ENCODE results near the gene NOG. TPM values are rescaled to one million over a fixed set of nuclear protein-coding genes. Genes with fewer than 3 reads are reported as not detected.

NOG gene
- total RNA-seq, 4 donors from 2014 or later: 2.7 to 8.4 (median 3.2) TPM; not detected in 1

GRCh38 chr17:56637254-56637653, 43.8 kb downstream of the NOG start:
- Histone ChIP-seq H3K4me1 (no peaks in the 10 kb centered on the region), H3K9me3 (no peaks in the 10 kb centered on the region), H3K27me3 (peaks cover 45% of the 10 kb centered on the region), H3K36me3 (no peaks in the 10 kb centered on the region), H3K27ac (no peak overlapping the region), H3K4me3 (no peak overlapping the region)
- TF ChIP-seq CTCF (IDR thresholded peaks at IDR 0.05): no peak
- TF ChIP-seq POLR2A (IDR thresholded peaks at IDR 0.05): no peak
- no peak for TF ChIP-seq EP300 (IDR thresholded peaks at IDR 0.05)
- TF ChIP-seq POLR2AphosphoS5 (IDR thresholded peaks at IDR 0.05): no peak
- 78 to 92% methylated on average over 7 to 8 of the region's 8 CpGs for WGBS, 2 donors (ENCODE audit: low coverage in 1 of 2)
- ATAC-seq: no peak

- WGBS, 2 donors (ENCODE audit: low coverage in 1 of 2): 54 to 93% methylated on average over 2 to 11 of the region's 11 CpGs
- TF ChIP-seq POLR2A (IDR thresholded peaks at IDR 0.05) (no peak), CTCF (IDR thresholded peaks at IDR 0.05) (no peak), EP300 (IDR thresholded peaks at IDR 0.05) (no peak), POLR2AphosphoS5 (IDR thresholded peaks at IDR 0.05) (no peak)
- no peak for ATAC-seq
- Histone ChIP-seq H3K27ac (no peak overlapping the region), H3K9me3 (no peaks in the 10 kb centered on the region), H3K36me3 (no peaks in the 10 kb centered on the region), H3K4me3 (no peak overlapping the region), H3K4me1 (no peaks in the 10 kb centered on the region), H3K27me3 (peaks cover 38% of the 10 kb centered on the region)
These were observed 45.1 kb downstream of the NOG start for GRCh38 chr17:56638591-56639051.

DNA sequence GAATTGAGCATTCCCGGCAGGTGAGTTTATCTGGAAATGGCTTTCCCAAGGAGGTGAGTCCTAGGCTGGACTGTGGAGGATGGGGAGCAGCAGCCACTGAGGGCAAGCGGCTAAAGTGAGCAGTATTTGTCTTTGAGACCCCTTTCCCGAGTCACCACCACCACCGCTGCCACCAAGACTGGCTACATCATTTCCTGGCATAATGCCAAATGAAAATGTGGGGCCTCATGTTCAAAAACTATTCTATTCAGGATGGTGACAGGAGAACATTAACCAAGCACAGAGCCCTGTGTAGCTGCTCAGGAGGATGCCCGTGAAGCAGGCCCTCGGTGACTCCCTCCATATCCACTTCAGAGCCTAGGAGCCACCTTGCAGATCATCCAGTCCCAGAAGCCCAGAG, 46.0 kb downstream of the NOG start:
- TF ChIP-seq POLR2A (IDR thresholded peaks at IDR 0.05) (no peak), CTCF (IDR thresholded peaks at IDR 0.05) (no peak), POLR2AphosphoS5 (IDR thresholded peaks at IDR 0.05) (no peak), EP300 (IDR thresholded peaks at IDR 0.05) (no peak)
- no peaks in the 10 kb centered on the region for H3K36me3 ChIP-seq
- no peak overlapping the region for H3K27ac ChIP-seq
- 60 to 82% methylated on average over 2 to 3 of the region's 6 CpGs for WGBS, 2 donors (ENCODE audit: low coverage in 1 of 2)
- ATAC-seq: no peak
- no peaks in the 10 kb centered on the region for H3K4me1 ChIP-seq
- H3K27me3 ChIP-seq: peaks cover 36% of the 10 kb centered on the region
- no peaks in the 10 kb centered on the region for H3K9me3 ChIP-seq
- no peak overlapping the region for H3K4me3 ChIP-seq

DNA sequence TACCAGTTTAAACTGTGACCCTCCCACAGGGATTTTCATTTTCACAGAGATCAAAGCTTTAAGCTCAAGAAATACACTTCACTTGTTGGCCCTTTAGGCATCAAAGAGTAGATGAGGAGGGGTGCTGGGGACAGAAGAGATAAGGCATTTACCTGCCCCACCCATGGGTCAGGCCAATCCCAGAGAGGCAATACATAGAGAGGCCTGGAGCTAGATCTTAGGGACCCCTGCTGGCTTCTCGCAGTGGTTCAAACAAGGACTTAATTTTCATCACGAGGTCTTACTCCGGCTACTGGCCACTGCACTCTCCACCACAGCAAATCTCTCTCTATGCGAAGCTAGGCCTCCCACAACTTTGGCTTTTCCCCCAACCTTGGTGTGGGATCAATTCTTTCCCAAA, 46.6 kb downstream of the NOG start:
- TF ChIP-seq EP300 (IDR thresholded peaks at IDR 0.05) (no peak), CTCF (IDR thresholded peaks at IDR 0.05) (no peak), POLR2AphosphoS5 (IDR thresholded peaks at IDR 0.05) (no peak), POLR2A (IDR thresholded peaks at IDR 0.05) (no peak)
- H3K27me3 ChIP-seq: peaks cover 36% of the 10 kb centered on the region
- H3K4me1 ChIP-seq: no peaks in the 10 kb centered on the region
- ATAC-seq: no peak
- no peak overlapping the region for H3K4me3 ChIP-seq
- no peak overlapping the region for H3K27ac ChIP-seq
- H3K9me3 ChIP-seq: no peaks in the 10 kb centered on the region
- H3K36me3 ChIP-seq: no peaks in the 10 kb centered on the region
- 80% methylated on average over 4 of the region's 4 CpGs; no CpG with 5 or more reads in 1 of the 2 donors for WGBS, 2 donors (ENCODE audit: low coverage in 1 of 2)

DNA sequence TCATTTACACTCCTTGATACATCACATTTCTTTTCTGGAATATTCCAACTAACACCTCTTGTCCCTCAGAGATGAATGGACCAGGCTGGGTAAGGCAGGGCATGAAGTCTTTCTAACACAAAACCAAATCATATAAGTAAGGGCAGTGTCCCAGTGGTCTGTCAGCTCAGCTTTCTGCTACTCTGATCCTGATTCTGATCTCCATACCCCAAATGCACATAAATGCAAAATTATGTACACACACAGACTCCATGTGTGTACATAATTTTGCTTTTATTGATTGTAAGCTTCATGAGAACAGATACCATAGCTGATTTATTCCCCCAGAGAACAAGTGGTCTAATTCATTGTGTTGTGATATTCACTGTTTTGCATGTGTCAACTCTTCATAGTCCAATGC, 47.9 kb downstream of the NOG start:
- Histone ChIP-seq H3K4me1 (no peaks in the 10 kb centered on the region), H3K36me3 (no peaks in the 10 kb centered on the region), H3K27me3 (peaks cover 33% of the 10 kb centered on the region), H3K4me3 (no peak overlapping the region), H3K9me3 (no peaks in the 10 kb centered on the region), H3K27ac (no peak overlapping the region)
- ATAC-seq: no peak
- no peak for TF ChIP-seq POLR2A (IDR thresholded peaks at IDR 0.05)
- TF ChIP-seq CTCF (IDR thresholded peaks at IDR 0.05): no peak
- TF ChIP-seq POLR2AphosphoS5 (IDR thresholded peaks at IDR 0.05): no peak
- TF ChIP-seq EP300 (IDR thresholded peaks at IDR 0.05): no peak
